ENCODE results near the gene AP1S1.
A peak's percentile ranks its signal among the peaks of the same experiment; 100 is the strongest.
"Not testable (repeated sequence)": the region's sequence is repeated elsewhere in the genome, so short reads cannot be mapped to it uniquely, and the experiment has no call there.

The AP1S1 gene

GRCh38 chr7:101201695-101202602 lies 47.7 kb downstream of the AP1S1 start:
- DNase-seq (ENCODE audit: low spot score) = peak; percentile 39

DNA sequence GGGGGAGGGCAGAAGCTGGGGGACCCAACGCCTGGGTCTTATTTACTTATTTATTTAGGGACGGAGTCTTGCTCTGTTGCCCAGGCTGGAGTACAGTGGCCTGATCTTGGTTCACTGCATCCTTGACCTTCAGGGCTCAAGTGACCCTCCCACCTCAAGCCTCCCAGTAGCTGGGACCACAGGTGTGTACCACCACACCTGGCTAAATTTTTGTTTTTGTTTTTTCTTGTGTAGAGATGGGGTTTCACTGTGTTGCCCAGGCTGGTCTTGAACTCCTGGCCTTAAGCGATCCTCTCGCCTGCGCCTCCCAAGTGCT lies 48.3 kb downstream of the AP1S1 start:
- no peak for DNase-seq (ENCODE audit: low spot score)

GRCh38 chr7:101203740-101204738 lies 49.8 kb downstream of the AP1S1 start:
- DNase-seq (ENCODE audit: low spot score) = not testable (repeated sequence)

- DNase-seq (ENCODE audit: low spot score) = no peak
Measured at GRCh38 chr7:101205901-101206664, 51.8 kb downstream of the AP1S1 start.

DNA sequence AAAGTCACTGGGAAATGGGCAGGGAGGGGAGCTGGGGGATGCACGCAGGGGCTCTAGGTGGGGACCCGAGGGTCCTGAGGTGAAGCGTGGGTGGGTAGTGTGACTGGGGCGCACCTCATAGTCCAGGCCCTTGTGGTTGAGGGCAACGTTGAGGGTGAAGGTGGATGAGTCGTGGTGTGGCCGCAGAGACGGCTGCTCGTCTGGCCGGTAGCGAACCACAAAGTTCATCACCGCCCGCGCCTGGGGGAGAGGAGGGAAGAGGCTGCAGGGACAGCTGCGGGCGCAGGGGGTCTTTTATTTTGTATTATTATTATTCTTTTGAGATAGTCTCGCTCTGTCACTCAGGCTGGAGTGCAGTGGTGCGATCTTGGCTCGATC lies 52.4 kb downstream of the AP1S1 start:
- DNase-seq (ENCODE audit: low spot score) = no peak

DNA sequence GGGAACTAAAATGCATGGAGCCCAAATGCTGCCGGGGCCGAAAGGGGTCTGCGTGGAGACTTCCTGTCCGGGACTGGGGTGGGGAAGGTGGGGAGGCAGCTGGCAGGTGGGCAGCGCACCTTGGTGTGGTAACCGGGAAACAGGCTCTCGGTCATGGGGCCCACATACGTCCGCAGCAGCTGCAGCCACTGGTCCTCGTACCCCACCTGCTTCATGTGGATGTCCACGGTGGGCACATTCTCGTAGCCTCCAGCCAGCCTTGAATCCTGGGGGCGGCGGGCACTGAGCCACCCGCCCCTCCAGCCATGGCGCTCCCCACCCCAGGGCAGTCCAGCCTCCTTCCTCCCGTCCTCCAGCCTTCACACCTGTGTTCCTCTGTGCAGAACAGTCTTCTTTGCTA lies 53.2 kb downstream of the AP1S1 start:
- no peak for DNase-seq (ENCODE audit: low spot score)

- DNase-seq (ENCODE audit: low spot score) = no peak
Measured at GRCh38 chr7:101208794-101209193, 54.5 kb downstream of the AP1S1 start.

DNA sequence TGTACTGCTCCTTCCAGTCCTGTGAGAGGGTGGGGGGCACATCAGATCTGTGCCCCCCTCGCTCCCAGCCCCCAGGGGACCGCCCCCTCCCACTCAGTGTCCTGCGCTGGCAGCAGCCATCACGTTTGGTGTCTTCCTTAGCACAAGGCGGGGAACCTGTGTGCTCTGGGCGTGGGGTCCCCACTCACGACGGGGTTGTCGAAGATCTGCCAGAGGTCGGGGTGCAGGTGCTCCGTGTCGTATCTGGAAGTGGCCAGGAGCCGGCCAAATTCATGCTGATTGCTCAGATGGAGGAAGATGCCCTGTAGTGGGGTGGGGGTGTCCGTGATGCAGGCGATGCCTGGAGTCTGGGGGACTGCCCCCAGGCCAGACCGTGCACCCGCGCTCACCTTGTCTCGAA lies 55.9 kb downstream of the AP1S1 start:
- DNase-seq (ENCODE audit: low spot score) = no peak

Measured in D341Med (cell line).